NCI-H748 (cell line): ENCODE data around the gene USP9X.
"Not testable (repeated sequence)": the region's sequence is repeated elsewhere in the genome, so short reads cannot be mapped to it uniquely, and the experiment has no call there.

ENCODE experiments used
- DNase-seq: peaks from one replicate; lab custom pipeline; 2025; ENCODE audit not compliant: unreplicated experiment; lab: John Stamatoyannopoulos, UW

USP9X gene

GRCh38 chrX:41084893-41085511 lies at the start of gene USP9X:
Gene USP9X, plus strand, starts transcription at chrX:41085445. Its CDS starts 38,184 bp downstream, at chrX:41123629.
- peak; percentile 87 for DNase-seq

GRCh38 chrX:41035582-41035981 lies 49.7 kb upstream of the USP9X start:
- DNase-seq, result no peak

GRCh38 chrX:41036668-41037326 lies 48.4 kb upstream of the USP9X start:
- DNase-seq, result no peak

- DNase-seq, result no peak
These were observed 42.0 kb upstream of the USP9X start for GRCh38 chrX:41043196-41043595.

- DNase-seq, result no peak
These were observed 41.4 kb upstream of the USP9X start for GRCh38 chrX:41043674-41044345.

GRCh38 chrX:41045960-41046567 lies 39.2 kb upstream of the USP9X start:
- no peak for DNase-seq

- no peak for DNase-seq
These were observed 37.2 kb upstream of the USP9X start for GRCh38 chrX:41047878-41048534.

- DNase-seq, result no peak
These were observed 34.9 kb upstream of the USP9X start for GRCh38 chrX:41050359-41050758.

GRCh38 chrX:41051288-41051687 lies 34.0 kb upstream of the USP9X start:
- no peak for DNase-seq

GRCh38 chrX:41055740-41056139 lies 29.5 kb upstream of the USP9X start:
- DNase-seq, result no peak

- not testable (repeated sequence) for DNase-seq
These were observed 22.0 kb upstream of the USP9X start for GRCh38 chrX:41063276-41063675.

- DNase-seq, result no peak
These were observed 21.2 kb upstream of the USP9X start for GRCh38 chrX:41064018-41064417.

- DNase-seq, result no peak
These were observed 18.9 kb upstream of the USP9X start for GRCh38 chrX:41066391-41066790.

GRCh38 chrX:41066969-41067368 lies 18.3 kb upstream of the USP9X start:
- DNase-seq, result no peak

- no peak for DNase-seq
These were observed 17.5 kb upstream of the USP9X start for GRCh38 chrX:41067721-41068120.

- DNase-seq, result no peak
These were observed 8.5 kb upstream of the USP9X start for GRCh38 chrX:41076742-41077141.

GRCh38 chrX:41081821-41082220 lies 3.4 kb upstream of the USP9X start:
- DNase-seq, result no peak

GRCh38 chrX:41082783-41083182 lies 2.5 kb upstream of the USP9X start:
- DNase-seq, result no peak

GRCh38 chrX:41084044-41084892 lies 977 bp upstream of the USP9X start:
- DNase-seq, result peak; percentile 95

GRCh38 chrX:41085512-41085877 lies 250 bp downstream of the USP9X start:
- peak; percentile 76 for DNase-seq
